ENCODE data around the gene MAML2.
A peak's percentile ranks its signal among the peaks of the same experiment; 100 is the strongest.

MAML2 gene

GRCh38 chr11:96206955-96207354 lies 136.0 kb downstream of the MAML2 start:
- no peaks in the 10 kb centered on the region for H3K9me3 ChIP-seq (replicated peaks; ENCODE audit: insufficient read depth, low read length)
- peaks cover 17% of the 10 kb centered on the region for H3F3A ChIP-seq (ENCODE audit: insufficient read depth, low read length)
- H3K79me2 ChIP-seq (ENCODE audit: low read length), result peaks cover 62% of the 10 kb centered on the region
- H3K9me2 ChIP-seq (replicated peaks; ENCODE audit: insufficient read depth, low read length), result no peaks in the 10 kb centered on the region
- no peak overlapping the region for H2AFZ ChIP-seq (ENCODE audit: low read length)
- DNase-seq, result no peak
- peak overlapping the region; percentile 49; the same call in 1 of the 2 replicates for H3K27ac ChIP-seq (ENCODE audit: low read length)
- 0 out of 2 replicates have a peak overlapping the region, but pooled peaks have one; percentile 20 for H3K4me3 ChIP-seq (ENCODE audit: low read length)
- no peak for TF ChIP-seq EZH2phosphoT487 (IDR thresholded peaks at IDR 0.05; ENCODE audit: low read length)
- TF ChIP-seq CTCF (IDR thresholded peaks at IDR 0.05; ENCODE audit: low read length), result no peak
- no peak for TF ChIP-seq EZH2 (optimal IDR thresholded peaks at IDR 0.05; ENCODE audit: low read depth, low read length)
- H3K4me1 ChIP-seq (ENCODE audit: low read length), result peaks cover 53% of the 10 kb centered on the region
- H3K9ac ChIP-seq (ENCODE audit: low read length), result 0 out of 2 replicates have a peak overlapping the region, but pooled peaks have one; percentile 5
- H3K4me2 ChIP-seq (ENCODE audit: low read depth, low read length), result peak overlapping the region; percentile 54; the same call in 1 of the 2 replicates
- no peaks in the 10 kb centered on the region for H4K20me1 ChIP-seq (ENCODE audit: insufficient read depth, low read length)
- H3K36me3 ChIP-seq (replicated peaks; ENCODE audit: insufficient read depth, low read length), result no peaks in the 10 kb centered on the region
- no peaks in the 10 kb centered on the region for H3K27me3 ChIP-seq (replicated peaks; ENCODE audit: insufficient read depth, low read length)

- peaks cover 51% of the 10 kb centered on the region for H3K79me2 ChIP-seq (ENCODE audit: low read length)
- TF ChIP-seq CTCF (IDR thresholded peaks at IDR 0.05; ENCODE audit: low read length), result no peak
- no peak for TF ChIP-seq EZH2phosphoT487 (IDR thresholded peaks at IDR 0.05; ENCODE audit: low read length)
- TF ChIP-seq EZH2 (optimal IDR thresholded peaks at IDR 0.05; ENCODE audit: low read depth, low read length), result no peak
- no peaks in the 10 kb centered on the region for H3K9me3 ChIP-seq (replicated peaks; ENCODE audit: insufficient read depth, low read length)
- H3K4me2 ChIP-seq (ENCODE audit: low read depth, low read length), result no peak overlapping the region
- no peaks in the 10 kb centered on the region for H3K9me2 ChIP-seq (replicated peaks; ENCODE audit: insufficient read depth, low read length)
- no peak overlapping the region for H3K4me3 ChIP-seq (ENCODE audit: low read length)
- H3K27ac ChIP-seq (ENCODE audit: low read length), result no peak overlapping the region
- H3K36me3 ChIP-seq (replicated peaks; ENCODE audit: insufficient read depth, low read length), result no peaks in the 10 kb centered on the region
- no peak overlapping the region for H2AFZ ChIP-seq (ENCODE audit: low read length)
- H3K9ac ChIP-seq (ENCODE audit: low read length), result no peak overlapping the region
- no peaks in the 10 kb centered on the region for H4K20me1 ChIP-seq (ENCODE audit: insufficient read depth, low read length)
- H3K4me1 ChIP-seq (ENCODE audit: low read length), result peaks cover 42% of the 10 kb centered on the region
- H3K27me3 ChIP-seq (replicated peaks; ENCODE audit: insufficient read depth, low read length), result no peaks in the 10 kb centered on the region
- no peak for DNase-seq
- H3F3A ChIP-seq (ENCODE audit: insufficient read depth, low read length), result peaks cover 17% of the 10 kb centered on the region
Measured at GRCh38 chr11:96205460-96205809, 137.6 kb downstream of the MAML2 start.

GRCh38 chr11:96204721-96205459 lies 138.1 kb downstream of the MAML2 start:
- Histone ChIP-seq H3K4me2 (ENCODE audit: low read depth, low read length) (no peak overlapping the region), H3K4me3 (ENCODE audit: low read length) (no peak overlapping the region), H3K36me3 (replicated peaks; ENCODE audit: insufficient read depth, low read length) (no peaks in the 10 kb centered on the region), H3K4me1 (ENCODE audit: low read length) (peaks cover 42% of the 10 kb centered on the region), H3K9me3 (replicated peaks; ENCODE audit: insufficient read depth, low read length) (no peaks in the 10 kb centered on the region), H3K27ac (ENCODE audit: low read length) (no peak overlapping the region), H3K9ac (ENCODE audit: low read length) (no peak overlapping the region), H4K20me1 (ENCODE audit: insufficient read depth, low read length) (no peaks in the 10 kb centered on the region), H3F3A (ENCODE audit: insufficient read depth, low read length) (peaks cover 17% of the 10 kb centered on the region), H2AFZ (ENCODE audit: low read length) (no peak overlapping the region), H3K27me3 (replicated peaks; ENCODE audit: insufficient read depth, low read length) (no peaks in the 10 kb centered on the region), H3K9me2 (replicated peaks; ENCODE audit: insufficient read depth, low read length) (no peaks in the 10 kb centered on the region), H3K79me2 (ENCODE audit: low read length) (peaks cover 47% of the 10 kb centered on the region)
- no peak for TF ChIP-seq EZH2 (optimal IDR thresholded peaks at IDR 0.05; ENCODE audit: low read depth, low read length)
- no peak for TF ChIP-seq EZH2phosphoT487 (IDR thresholded peaks at IDR 0.05; ENCODE audit: low read length)
- no peak for TF ChIP-seq CTCF (IDR thresholded peaks at IDR 0.05; ENCODE audit: low read length)
- peak; percentile 53 for DNase-seq

Measured in MM.1S (cell line).